Right cardiac atrium (tissue), 5 donors: ENCODE results near the gene HTR2C. TPM values are rescaled to one million over a fixed set of nuclear protein-coding genes. Genes with fewer than 3 reads are reported as not detected.

Source experiments
- ATAC-seq, 2 donors: fragments of 200-7000 bp; cut with Tn5 transposase; one replicate each; pipeline versions ENCODE4 v1.8.0 to v1.9.1; 2020; ENCODE audit warnings: moderate library complexity in 2 of 2, mild to moderate bottlenecking in 1 of 2
- DNase-seq, 3 donors: peaks; one replicate each; pipeline ENCODE4 v3.0.0-alpha.2; 2020
- H3K27ac ChIP-seq: one replicate; pipeline ENCODE4 v1.5.1; 2013; ENCODE audit warnings: mild to moderate bottlenecking, low read length, control low read depth, moderate library complexity
- H3K27me3 ChIP-seq: one replicate; pipeline ENCODE4 v1.6.1; 2013; ENCODE audit not compliant: control insufficient read depth, insufficient read depth
- H3K4me1 ChIP-seq: one replicate; pipeline ENCODE4 v1.6.1; 2013; ENCODE audit warnings: low read length; ENCODE audit not compliant: control insufficient read depth, insufficient read depth
- H3K4me3 ChIP-seq: one replicate; pipeline ENCODE4 v1.5.1; 2013; ENCODE audit warnings: low read length, control low read depth
- H3K9me3 ChIP-seq: one replicate; pipeline ENCODE4 v1.6.1; 2013; ENCODE audit warnings: low read length; ENCODE audit not compliant: control insufficient read depth
- WGBS: extraction: QIAGEN DNeasy Blood & Tissue Kit; methylation state at CpG from one replicate; pipeline ENCODE4 v1.1.7; 2013; 5-methylcytosine and 5-hydroxymethylcytosine counted together
- intact Hi-C, 4 donors: fragments of 100-400 bp; cut with DNase I; formaldehyde crosslinking; loops; one replicate each; pipeline versions ENCODE4 v1.11.0 to v1.14.0; 2022 to 2023
- long read RNA-seq, 4 donors: library from polyadenylated mRNA; unstranded; transcript quantifications; one replicate each; pipeline ENCODE4 v2.0.0, GENCODE V29; 2020 to 2021
- polyA plus RNA-seq: library from polyadenylated mRNA; stranded (reverse); fragments of 200-250 nt; gene quantifications from one replicate; pipeline ENCODE4 v1.2.3, GENCODE V29; 2013
- total RNA-seq, 4 donors: library from RNA; stranded (reverse); fragmentation: NEBNext Ultra II Directional; extraction: Animal tissue kit (Norgen Biotek cat#: 25700); gene quantifications; one replicate each; pipeline ENCODE4 v1.2.1, GENCODE V29; 2021
- donor health status: healthy with polysubstance abuse.
- donor health status: DM: no; HTN: yes; CAD: no.
- donor health status: DM: no; HTN: no; CAD: no.
- donor health status: DM: no; HTN: yes; CAD: no; lungs with severe emphysema.
- donor health status: DM: yes; HTN: yes; CAD: no.

Gene HTR2C
- total RNA-seq, result not detected
- polyA plus RNA-seq, result not detected
- long read RNA-seq, donor 1, result 0 reads
- long read RNA-seq, donor 2, result 0 reads
- long read RNA-seq, donor 3, partial matches to known transcripts, result 0 of 2 reads
- long read RNA-seq, donor 3, other reads (novel, unspliced or antisense), result 2 of 2 reads
- long read RNA-seq, donor 4, result 0 reads

DNA sequence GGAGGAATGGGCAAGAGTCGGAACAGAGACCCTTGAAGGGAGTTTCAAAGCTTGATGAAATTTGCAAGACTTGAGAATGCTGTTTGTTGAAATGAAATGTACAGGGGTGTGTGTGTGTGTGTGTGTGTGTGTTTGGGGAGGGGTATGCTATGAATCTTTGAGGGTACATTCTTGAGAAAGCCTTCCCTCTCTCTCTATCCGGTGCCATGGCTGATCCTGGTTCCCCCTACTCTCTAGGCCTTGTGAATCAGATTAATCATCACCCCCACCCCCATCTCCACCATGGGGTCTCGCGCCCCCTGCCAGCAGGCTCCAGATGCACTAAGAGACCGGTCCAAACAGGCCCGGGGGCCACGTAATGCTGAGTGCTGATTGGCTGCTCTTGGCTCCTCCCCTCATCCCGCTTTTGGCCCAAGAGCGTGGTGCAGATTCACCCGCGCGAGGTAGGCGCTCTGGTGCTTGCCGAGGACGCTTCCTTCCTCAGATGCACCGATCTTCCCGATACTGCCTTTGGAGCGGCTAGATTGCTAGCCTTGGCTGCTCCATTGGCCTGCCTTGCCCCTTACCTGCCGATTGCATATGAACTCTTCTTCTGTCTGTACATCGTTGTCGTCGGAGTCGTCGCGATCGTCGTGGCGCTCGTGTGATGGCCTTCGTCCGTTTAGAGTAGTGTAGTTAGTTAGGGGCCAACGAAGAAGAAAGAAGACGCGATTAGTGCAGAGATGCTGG is at the start of gene HTR2C:
TSS of gene HTR2C (plus strand) at position 441 of the 729 bp plus-strand sequence. CDS start 142,851 bp downstream, outside the sequence.
- DNase-seq (peak in 1 of 3 donors; percentile 21), ATAC-seq (no peak)
- intact Hi-C loops, result no loop called here
- H3K4me1 ChIP-seq, result peaks cover 2% of the 10 kb centered on the region
- H3K9me3 ChIP-seq, result no peaks in the 10 kb centered on the region
- no peaks in the 10 kb centered on the region for H3K27me3 ChIP-seq
- H3K27ac ChIP-seq, result no peak within 1 kb of the TSS
- 6% methylated on average over 34 of the region's 34 CpGs for WGBS
- peak within 1 kb of the TSS; percentile 31 for H3K4me3 ChIP-seq

GRCh38 chrX:114580336-114580735 is 3.5 kb upstream of the HTR2C start:
- Histone ChIP-seq H3K9me3 (no peaks in the 10 kb centered on the region), H3K4me3 (no peak overlapping the region), H3K27ac (no peak overlapping the region), H3K4me1 (peaks cover 2% of the 10 kb centered on the region), H3K27me3 (no peaks in the 10 kb centered on the region)
- ATAC-seq (no peak), DNase-seq (no peak)
- intact Hi-C loops, result no loop called here
- 11% methylated on average over 4 of the region's 4 CpGs for WGBS

- ATAC-seq, result no peak
- Histone ChIP-seq H3K27ac (no peak overlapping the region), H3K4me1 (peaks cover 2% of the 10 kb centered on the region), H3K9me3 (no peaks in the 10 kb centered on the region), H3K4me3 (peak overlapping the region; percentile 15), H3K27me3 (no peaks in the 10 kb centered on the region)
- DNase-seq, result peak in 2 of 3 donors; percentile 18 to 23
- intact Hi-C loops, result no loop called here
- WGBS, result 2% methylated on average over 45 of the region's 45 CpGs
These were observed 2.2 kb upstream of the HTR2C start for GRCh38 chrX:114581528-114582263.

DNA sequence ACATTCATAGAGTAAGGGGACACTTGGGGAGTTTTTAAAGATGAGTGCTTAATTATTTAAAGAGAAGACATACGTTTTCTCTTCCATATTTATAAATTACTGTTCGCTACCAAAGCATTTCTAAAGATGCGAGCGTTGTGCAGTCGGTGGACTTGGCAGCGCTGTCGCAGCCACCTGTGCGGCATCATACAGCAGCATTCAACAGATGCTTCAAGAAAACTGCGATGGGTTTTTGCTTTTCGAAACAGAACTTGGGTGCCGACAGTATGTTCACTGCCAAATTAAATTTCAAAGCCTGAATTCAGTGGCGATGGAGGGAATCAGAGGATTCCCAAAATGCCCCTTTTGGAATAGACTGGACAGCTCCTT is 1.6 kb upstream of the HTR2C start:
- Histone ChIP-seq H3K4me3 (no peak overlapping the region), H3K27ac (no peak overlapping the region), H3K4me1 (peaks cover 2% of the 10 kb centered on the region), H3K9me3 (no peaks in the 10 kb centered on the region), H3K27me3 (no peaks in the 10 kb centered on the region)
- no peak for DNase-seq
- intact Hi-C loops, result no loop called here
- ATAC-seq, result no peak
- 8% methylated on average over 12 of the region's 12 CpGs for WGBS

DNA sequence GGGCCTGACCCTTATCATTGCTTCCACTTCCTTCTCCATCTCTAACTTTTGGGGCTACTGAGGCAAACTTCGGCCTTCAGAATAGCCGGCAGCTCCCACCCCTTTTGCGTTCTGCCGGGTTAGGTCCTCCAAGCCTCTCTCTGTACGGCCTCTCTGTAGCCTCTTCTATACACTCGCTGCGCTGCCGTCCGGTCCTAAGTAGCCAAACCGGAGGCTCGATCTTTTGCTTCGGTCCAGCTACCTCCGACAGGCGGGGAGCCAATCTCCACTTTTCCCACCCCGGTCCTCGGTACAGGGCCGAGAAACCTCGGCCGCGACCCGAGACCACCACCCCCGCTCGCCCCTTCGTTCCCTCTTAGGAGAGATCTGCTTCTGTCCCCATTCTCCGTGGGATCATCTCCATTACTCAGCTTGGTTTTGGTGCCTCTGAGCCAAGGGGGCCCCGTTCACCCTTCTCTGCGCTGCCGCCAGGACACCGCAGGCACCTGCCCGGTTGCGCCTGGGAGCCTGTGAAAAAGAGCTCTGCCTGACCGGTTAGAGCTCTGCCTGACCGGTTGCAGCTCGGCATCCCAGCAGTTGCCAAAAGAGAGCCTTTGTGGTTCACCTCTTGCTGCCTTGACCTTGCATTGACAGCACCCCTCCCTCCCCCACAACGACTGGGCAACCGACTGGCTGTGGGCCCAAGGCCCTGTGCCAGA is 1.0 kb upstream of the HTR2C start:
- ATAC-seq, result no peak
- DNase-seq, result no peak
- Histone ChIP-seq H3K9me3 (no peaks in the 10 kb centered on the region), H3K27ac (no peak overlapping the region), H3K27me3 (no peaks in the 10 kb centered on the region), H3K4me3 (no peak overlapping the region), H3K4me1 (peaks cover 2% of the 10 kb centered on the region)
- 3% methylated on average over 36 of the region's 36 CpGs for WGBS
- intact Hi-C loops, result no loop called here

GRCh38 chrX:114584375-114584943 is 573 bp downstream of the HTR2C start:
- H3K9me3 ChIP-seq, result no peaks in the 10 kb centered on the region
- DNase-seq (peak in 2 of 3 donors; percentile 21 to 49), ATAC-seq (no peak)
- no peaks in the 10 kb centered on the region for H3K27me3 ChIP-seq
- H3K4me3 ChIP-seq, result peak overlapping the region; percentile 31
- 2% methylated on average over 52 of the region's 56 CpGs for WGBS
- H3K27ac ChIP-seq, result no peak overlapping the region
- peaks cover 2% of the 10 kb centered on the region for H3K4me1 ChIP-seq
- intact Hi-C loops, result no loop called here

GRCh38 chrX:114584983-114585842 is 1.3 kb downstream of the HTR2C start:
- no peak overlapping the region for H3K27ac ChIP-seq
- ATAC-seq (no peak), DNase-seq (no peak)
- peaks cover 2% of the 10 kb centered on the region for H3K4me1 ChIP-seq
- intact Hi-C loops, result no loop called here
- 6% methylated on average over 27 of the region's 27 CpGs for WGBS
- H3K4me3 ChIP-seq, result peak overlapping the region; percentile 31
- no peaks in the 10 kb centered on the region for H3K9me3 ChIP-seq
- H3K27me3 ChIP-seq, result no peaks in the 10 kb centered on the region

DNA sequence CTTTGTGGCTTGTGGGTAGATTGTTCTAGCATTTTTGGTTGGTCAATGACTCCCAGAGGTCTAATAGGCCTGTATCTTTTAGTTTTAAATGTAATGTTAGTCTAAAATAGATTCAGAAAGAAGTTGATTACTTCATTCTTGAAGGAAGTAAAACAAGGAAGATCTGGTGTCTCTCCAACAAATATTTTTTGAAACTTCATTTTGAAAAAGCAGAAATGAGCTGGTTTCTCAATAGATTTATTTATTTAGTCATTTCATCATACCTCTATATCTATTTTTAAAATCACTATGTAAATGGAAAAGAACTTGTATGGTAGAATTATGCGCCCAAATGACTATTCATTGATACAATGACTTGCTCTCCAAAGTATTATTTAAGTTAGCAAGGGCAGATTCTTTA is 7.2 kb downstream of the HTR2C start:
- ATAC-seq, result no peak
- WGBS, result 78% methylated on average over 1 of the region's 1 CpG
- H3K9me3 ChIP-seq, result no peaks in the 10 kb centered on the region

GRCh38 chrX:114599305-114599704 is 15.4 kb downstream of the HTR2C start:
- Histone ChIP-seq H3K27me3 (no peaks in the 10 kb centered on the region), H3K27ac (no peak overlapping the region), H3K4me1 (no peaks in the 10 kb centered on the region), H3K9me3 (no peaks in the 10 kb centered on the region), H3K4me3 (no peak overlapping the region)
- ATAC-seq (no peak), DNase-seq (no peak)
- intact Hi-C loops, result no loop called here
- WGBS, result 69% methylated on average over 1 of the region's 1 CpG

More for the DNA sequence above, 7.2 kb downstream of the HTR2C start:
- H3K27me3 ChIP-seq, result no peaks in the 10 kb centered on the region
- H3K27ac ChIP-seq, result no peak overlapping the region
- DNase-seq, result no peak
- intact Hi-C loops, result no loop called here
- H3K4me3 ChIP-seq, result no peak overlapping the region
- H3K4me1 ChIP-seq, result no peaks in the 10 kb centered on the region

DNA sequence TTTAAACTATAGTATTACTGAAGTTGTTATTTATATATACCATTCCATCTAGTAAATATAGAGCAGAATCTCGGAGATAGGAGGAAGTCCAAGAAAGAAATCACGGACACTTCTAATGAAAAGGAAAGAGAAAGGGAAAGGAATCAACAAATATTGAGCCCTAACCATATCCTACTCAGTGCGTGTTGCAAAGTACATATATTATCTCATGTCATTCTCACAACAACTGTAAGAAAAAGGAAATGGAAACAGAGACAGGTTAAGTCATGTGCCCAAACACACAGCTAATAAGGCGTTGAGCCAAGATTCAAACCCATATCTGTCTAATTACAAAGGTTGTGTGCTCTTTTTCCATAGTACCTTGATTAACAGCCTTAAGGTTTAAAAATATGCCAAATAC is 16.0 kb downstream of the HTR2C start:
- DNase-seq, result no peak
- no peak for ATAC-seq
- intact Hi-C loops, result no loop called here
- H3K27ac ChIP-seq, result no peak overlapping the region
- H3K9me3 ChIP-seq, result no peaks in the 10 kb centered on the region
- no peaks in the 10 kb centered on the region for H3K27me3 ChIP-seq
- WGBS, result 59% methylated on average over 4 of the region's 4 CpGs
- H3K4me3 ChIP-seq, result no peak overlapping the region
- no peaks in the 10 kb centered on the region for H3K4me1 ChIP-seq
